Measurements from ENCODE around the gene C2orf15.
A peak's percentile ranks its signal among the peaks of the same experiment; 100 is the strongest.
"Not testable (repeated sequence)": the region's sequence is repeated elsewhere in the genome, so short reads cannot be mapped to it uniquely, and the experiment has no call there.

The C2orf15 gene

GRCh38 chr2:99166218-99166617, 24.7 kb downstream of the C2orf15 start:
- DNase-seq (ENCODE audit: low read depth, low spot score), result no peak

DNA sequence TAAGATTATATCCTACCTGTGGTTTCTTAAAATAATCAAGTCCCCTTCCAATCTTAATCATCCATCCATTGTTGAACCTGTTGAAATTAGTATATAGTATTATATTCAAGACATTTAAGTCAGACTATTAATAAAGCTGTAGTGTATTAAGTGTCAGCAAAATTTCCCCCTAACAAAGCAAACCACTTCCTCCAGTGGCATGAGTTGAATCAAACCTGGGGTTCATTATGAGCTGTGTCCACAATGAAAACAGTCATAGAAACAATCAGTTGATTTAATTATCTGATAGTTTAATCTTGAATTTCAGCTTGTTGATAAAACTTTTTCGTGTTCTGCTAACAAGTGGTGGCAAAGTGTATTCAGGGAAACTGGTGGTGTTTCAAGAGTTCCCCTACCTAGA, 28.0 kb downstream of the C2orf15 start:
- no peak for DNase-seq (ENCODE audit: low read depth, low spot score)

- DNase-seq (ENCODE audit: low read depth, low spot score), result no peak
Observed at GRCh38 chr2:99171377-99172140, 30.1 kb downstream of the C2orf15 start.

GRCh38 chr2:99180755-99181623, 39.5 kb downstream of the C2orf15 start, which contains the start of the genes MITD1 and MRPL30:
Gene MITD1, minus strand, starts transcription at chr2:99181058. Its CDS starts 77 bp downstream, at chr2:99180981.
Gene MRPL30, plus strand, starts transcription at chr2:99181184. Its CDS starts 5,020 bp downstream, at chr2:99186204.
- peak; percentile 97 for DNase-seq (ENCODE audit: low read depth, low spot score)

GRCh38 chr2:99181624-99182000, 40.1 kb downstream of the C2orf15 start:
- peak; percentile 33 for DNase-seq (ENCODE audit: low read depth, low spot score)

DNA sequence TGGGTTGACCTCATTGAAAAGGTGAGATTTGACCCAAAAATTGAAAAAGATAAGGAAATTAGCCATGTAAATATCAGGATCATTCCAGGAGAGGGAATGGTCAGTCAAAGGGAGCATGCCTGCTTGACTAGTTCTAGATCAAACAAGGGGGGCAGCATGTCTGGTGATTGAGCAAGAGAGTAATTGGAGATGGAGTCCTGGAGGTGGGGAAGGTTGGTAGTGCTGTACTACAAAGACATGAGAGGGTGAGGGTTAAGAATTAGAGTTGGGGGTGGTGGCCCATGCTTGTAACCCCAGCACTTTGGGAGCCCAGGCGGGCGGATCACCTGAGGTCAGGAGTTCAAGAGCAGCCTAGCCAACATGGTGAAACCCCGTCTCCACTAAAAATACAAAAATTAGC, 41.5 kb downstream of the C2orf15 start:
- peak; percentile 43 for DNase-seq (ENCODE audit: low read depth, low spot score)

- no peak for DNase-seq (ENCODE audit: low read depth, low spot score)
Observed at GRCh38 chr2:99184811-99185210, 43.3 kb downstream of the C2orf15 start.

- no peak for DNase-seq (ENCODE audit: low read depth, low spot score)
Observed at GRCh38 chr2:99187011-99187410, 45.5 kb downstream of the C2orf15 start.

DNA sequence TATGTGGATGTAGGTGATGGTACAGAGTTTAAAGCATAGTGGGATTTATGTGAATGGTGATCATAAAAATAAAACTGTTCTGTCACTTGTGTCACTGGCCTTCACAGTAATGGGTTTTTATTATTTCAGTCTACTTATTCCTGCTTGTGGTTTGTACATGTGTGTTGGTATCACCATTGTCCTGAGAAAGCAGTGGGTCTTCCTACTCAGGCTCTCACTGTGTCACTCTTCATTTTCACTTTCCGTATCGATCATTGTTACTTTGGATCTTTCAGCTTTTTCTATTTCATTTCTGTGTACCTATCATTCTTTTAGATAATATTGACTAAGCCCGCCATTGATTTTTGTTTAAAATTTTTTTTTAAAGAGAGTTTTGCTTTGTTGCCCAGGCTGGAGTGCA, 46.9 kb downstream of the C2orf15 start:
- DNase-seq (ENCODE audit: low read depth, low spot score), result no peak

DNA sequence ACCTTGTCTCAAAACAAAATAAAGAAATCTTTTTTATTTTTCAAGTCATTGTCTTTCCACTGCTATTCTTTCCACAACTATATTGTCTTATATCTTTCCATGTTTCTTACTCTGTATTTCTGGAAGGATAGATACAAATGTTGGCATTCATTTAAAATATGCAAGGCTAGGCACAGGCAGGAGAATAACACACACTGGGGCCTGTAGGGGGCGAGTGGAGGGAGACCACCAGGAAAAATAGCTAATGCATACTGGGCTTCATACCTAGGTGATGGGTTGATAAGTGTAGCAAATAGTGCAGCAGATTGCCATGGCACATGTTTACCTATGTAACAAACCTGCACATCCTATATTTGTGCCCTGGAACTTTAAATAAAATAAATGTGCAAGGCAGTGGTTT, 49.0 kb downstream of the C2orf15 start:
- DNase-seq (ENCODE audit: low read depth, low spot score), result no peak

DNA sequence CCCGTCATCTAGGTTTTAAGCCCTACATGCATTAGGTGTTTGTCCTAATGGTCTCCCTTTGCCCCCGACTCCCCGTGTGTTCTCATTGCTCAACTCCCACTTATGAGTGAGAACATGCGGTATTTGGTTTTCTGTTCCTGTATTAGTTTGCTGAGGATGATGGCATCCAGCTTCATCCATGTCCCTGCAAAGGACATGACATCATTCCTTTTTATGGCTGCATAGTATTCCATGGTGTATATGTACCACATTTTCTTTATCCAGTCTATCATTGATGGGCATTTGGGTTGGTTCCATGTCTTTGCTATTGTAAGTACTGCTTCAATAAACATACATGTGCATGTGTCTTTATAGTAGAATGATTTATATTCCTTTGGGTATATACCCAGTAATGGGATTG, 50.9 kb downstream of the C2orf15 start:
- DNase-seq (ENCODE audit: low read depth, low spot score), result not testable (repeated sequence)

DNA sequence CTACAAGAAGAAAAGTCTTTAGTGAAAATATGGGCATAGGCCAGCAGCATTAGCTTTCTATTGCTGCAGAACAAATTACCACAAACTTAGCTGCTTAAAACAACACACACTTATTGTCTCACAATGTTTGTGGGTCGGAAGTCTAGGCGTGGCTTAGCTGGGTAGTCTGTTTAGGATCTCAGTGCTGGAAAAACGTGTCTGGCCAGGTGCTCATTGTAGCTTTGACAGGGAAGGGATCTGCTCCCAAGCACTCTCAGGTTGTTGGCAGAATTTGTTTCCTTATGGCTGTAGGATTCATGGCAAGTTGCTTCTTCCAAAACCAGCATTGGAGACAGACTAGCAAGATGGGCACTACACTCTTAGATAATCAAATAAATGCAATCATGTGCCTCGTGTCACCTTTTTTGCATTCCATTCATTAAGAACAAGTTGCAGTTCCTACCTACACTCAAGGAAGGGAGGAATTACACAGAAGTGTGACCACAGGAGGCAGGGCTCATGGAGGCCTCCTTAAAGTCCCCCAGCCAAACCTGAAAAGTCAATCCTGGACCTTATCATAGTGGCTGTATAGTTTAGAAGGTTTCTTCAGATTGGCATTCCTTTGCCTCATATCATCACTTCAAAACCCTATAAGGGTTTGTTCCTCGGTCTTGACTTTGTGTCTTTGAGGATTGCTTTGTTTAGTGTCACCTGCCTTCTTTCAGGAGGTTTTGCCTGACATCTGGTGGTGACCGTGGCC, 56.8 kb downstream of the C2orf15 start:
- peak; percentile 72 for DNase-seq (ENCODE audit: low read depth, low spot score)

GRCh38 chr2:99200076-99200800, 58.7 kb downstream of the C2orf15 start:
- no peak for DNase-seq (ENCODE audit: low read depth, low spot score)
